Measurements from ENCODE around the gene WDR13. TPM values are rescaled to one million over a fixed set of nuclear protein-coding genes. Genes with fewer than 3 reads are reported as not detected.
A peak's percentile ranks its signal among the peaks of the same experiment; 100 is the strongest.

WDR13 gene
- total and polyA plus RNA-seq, 8 donors: 107 to 552 (median 177) TPM

DNA sequence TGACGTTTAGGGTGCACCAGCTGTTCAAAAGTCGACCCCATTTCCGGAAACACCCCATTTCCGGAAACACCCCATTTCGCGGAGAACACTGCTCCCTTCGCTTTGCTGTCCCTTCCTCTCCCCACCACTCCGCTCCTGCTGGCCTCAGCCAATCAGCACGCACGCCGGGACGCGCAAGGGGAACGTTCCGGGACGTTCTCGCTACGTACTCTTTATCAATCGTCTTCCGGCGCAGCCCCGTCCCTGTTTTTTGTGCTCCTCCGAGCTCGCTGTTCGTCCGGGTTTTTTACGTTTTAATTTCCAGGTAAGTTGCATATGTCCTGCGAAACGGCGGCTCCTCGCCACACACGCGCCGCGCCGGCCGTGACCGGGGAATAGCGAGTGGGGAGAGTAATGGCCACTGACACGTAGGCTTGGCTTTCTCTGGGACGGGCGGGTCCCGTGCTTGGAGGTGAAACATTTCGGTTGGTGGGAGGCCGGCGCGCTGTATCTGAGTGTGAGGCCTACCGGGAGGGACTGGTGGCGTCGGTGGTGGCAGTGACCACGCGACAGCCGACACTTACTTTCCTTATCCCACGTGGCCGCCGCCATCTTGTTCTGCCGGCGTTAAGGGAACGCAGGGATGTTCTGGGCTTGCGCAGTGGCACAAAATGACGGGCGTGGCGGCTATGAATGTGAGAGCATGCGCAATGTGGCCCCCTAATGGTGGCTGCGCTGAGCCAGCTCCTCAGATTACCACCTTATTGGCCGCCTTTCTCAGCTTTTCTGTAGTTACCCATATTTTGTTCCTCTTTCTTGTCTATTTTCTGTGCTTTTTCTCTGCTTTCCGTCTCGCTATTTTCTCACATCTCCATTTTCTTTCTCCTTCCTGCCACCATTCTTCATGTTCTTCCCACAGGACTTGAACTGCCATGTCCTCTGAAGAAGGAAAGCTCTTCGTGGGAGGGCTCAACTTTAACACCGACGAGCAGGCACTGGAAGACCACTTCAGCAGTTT lies 22.7 kb upstream of the WDR13 start, which contains the start of gene RBM3:
TSS of gene RBM3 (plus strand) at position 215 of the 997 bp plus-strand sequence. CDS start at position 912, 697 bp downstream.
- intact Hi-C loops (cut with DNase I): no loop called here
- DNase-seq (peak; percentile 90 to 96 (median 92)), FAIRE-seq (no peak), ATAC-seq (peak; percentile 95 to 99 (median 98))
- peak within 1 kb of the TSS; percentile 41 to 60 (median 56) for H3K4me3 ChIP-seq
- TF ChIP-seq, protein P1, sequence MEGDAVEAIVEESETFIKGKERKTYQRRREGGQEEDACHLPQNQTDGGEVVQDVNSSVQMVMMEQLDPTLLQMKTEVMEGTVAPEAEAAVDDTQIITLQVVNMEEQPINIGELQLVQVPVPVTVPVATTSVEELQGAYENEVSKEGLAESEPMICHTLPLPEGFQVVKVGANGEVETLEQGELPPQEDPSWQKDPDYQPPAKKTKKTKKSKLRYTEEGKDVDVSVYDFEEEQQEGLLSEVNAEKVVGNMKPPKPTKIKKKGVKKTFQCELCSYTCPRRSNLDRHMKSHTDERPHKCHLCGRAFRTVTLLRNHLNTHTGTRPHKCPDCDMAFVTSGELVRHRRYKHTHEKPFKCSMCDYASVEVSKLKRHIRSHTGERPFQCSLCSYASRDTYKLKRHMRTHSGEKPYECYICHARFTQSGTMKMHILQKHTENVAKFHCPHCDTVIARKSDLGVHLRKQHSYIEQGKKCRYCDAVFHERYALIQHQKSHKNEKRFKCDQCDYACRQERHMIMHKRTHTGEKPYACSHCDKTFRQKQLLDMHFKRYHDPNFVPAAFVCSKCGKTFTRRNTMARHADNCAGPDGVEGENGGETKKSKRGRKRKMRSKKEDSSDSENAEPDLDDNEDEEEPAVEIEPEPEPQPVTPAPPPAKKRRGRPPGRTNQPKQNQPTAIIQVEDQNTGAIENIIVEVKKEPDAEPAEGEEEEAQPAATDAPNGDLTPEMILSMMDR (IDR thresholded peaks at IDR 0.05): peak in 1 of 4 donors; percentile 13
- peaks cover 0 to 13% (median 0%) of the 10 kb centered on the region in 3 donors for H3K4me1 ChIP-seq
- H3K27me3 ChIP-seq: no peaks in the 10 kb centered on the region
- H3K27ac ChIP-seq: peak within 1 kb of the TSS; percentile 95 to 97 (median 96)
- 0 to 37% methylated on average over 67 to 71 of the region's 71 CpGs for WGBS, 2 donors
- H3K36me3 ChIP-seq: peaks cover 0 to 22% (median 10%) of the 10 kb centered on the region in 3 donors
- no peaks in the 10 kb centered on the region for H3K9me3 ChIP-seq

DNA sequence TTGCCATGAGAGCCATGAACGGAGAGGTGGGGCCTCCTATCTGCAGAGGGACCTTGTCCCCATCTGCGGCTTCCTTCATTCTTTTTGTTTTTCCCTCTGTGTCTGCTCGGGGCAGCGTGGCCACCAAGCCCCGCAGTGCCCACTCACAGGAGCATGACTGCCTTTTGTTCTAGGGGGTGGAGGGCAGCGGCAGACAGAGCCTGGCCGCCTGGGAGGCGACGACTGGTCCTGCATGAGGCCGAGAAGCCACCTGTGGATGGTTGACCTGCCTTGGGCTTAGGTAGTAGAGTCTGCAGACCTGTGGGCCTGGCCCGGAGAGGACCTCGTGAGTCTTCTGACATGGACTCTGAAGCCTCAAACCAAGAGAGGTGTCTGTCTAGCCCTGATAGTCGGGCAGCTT lies 21.6 kb upstream of the WDR13 start:
- ATAC-seq (no peak), FAIRE-seq (no peak), DNase-seq (no peak)
- Histone ChIP-seq H3K4me1 (peaks cover 0 to 13% (median 0%) of the 10 kb centered on the region in 3 donors), H3K9me3 (no peaks in the 10 kb centered on the region), H3K36me3 (peaks cover 0 to 22% (median 10%) of the 10 kb centered on the region in 3 donors), H3K27me3 (no peaks in the 10 kb centered on the region), H3K4me3 (peak overlapping the region; percentile 41 to 60 (median 56)), H3K27ac (no peak overlapping the region)
- 43 to 59% methylated on average over 13 of the region's 13 CpGs for WGBS, 2 donors
- TF ChIP-seq, protein P1 (IDR thresholded peaks at IDR 0.05): no peak
- intact Hi-C loops (cut with DNase I): no loop called here

DNA sequence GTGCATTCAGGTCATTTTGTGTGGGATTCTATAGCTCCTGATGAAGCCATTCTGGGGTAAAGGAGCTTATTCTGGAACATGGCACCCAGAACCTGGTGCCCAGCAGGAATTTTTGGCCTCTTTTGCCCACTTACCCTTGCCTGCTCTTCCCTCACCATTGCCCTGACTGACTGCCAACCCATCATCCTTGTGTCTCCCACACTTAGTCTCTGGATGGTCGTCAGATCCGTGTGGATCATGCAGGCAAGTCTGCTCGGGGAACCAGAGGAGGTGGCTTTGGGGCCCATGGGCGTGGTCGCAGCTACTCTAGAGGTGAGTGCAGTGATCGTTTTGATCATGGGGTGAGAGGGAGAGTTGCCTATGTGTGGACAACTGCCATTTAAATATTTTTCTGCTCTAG lies 21.2 kb upstream of the WDR13 start:
- H3K4me1 ChIP-seq: peaks cover 0 to 13% (median 0%) of the 10 kb centered on the region in 3 donors
- FAIRE-seq (no peak), ATAC-seq (no peak), DNase-seq (no peak)
- H3K36me3 ChIP-seq: peaks cover 0 to 22% (median 10%) of the 10 kb centered on the region in 3 donors
- H3K4me3 ChIP-seq: peak overlapping the region in 3 of 4 donors; percentile 52 to 60 (median 59)
- 29 to 49% methylated on average over 6 of the region's 6 CpGs for WGBS, 2 donors
- no peaks in the 10 kb centered on the region for H3K9me3 ChIP-seq
- H3K27ac ChIP-seq: no peak overlapping the region
- H3K27me3 ChIP-seq: no peaks in the 10 kb centered on the region
- intact Hi-C loops (cut with DNase I): no loop called here
- TF ChIP-seq, protein P1 (IDR thresholded peaks at IDR 0.05): no peak

DNA sequence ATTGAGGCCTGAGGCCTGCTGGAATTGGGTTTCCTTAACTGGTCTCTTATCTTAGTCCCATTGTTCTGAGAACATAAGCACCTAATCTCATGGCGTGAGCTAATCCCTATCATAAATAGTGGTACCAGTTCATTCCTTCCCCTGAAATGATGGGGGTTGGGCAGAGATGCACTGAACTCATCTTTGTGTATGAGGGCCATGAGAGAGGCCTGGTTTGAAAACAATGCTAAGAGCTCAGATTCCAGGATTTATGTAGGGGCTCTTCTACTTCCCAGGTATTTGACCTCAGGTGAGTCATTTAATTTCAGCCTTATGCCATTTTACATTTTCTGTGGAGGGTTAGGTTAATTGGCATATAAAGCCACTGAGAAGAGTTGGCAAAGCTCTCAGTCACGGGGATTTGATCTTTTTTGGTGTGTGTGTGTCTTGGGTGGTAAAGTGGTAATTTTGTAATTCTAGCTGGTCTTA lies 18.6 kb upstream of the WDR13 start:
- intact Hi-C loops (cut with DNase I): no loop called here
- ATAC-seq (no peak), FAIRE-seq (no peak), DNase-seq (no peak)
- H3K9me3 ChIP-seq: no peaks in the 10 kb centered on the region
- H3K36me3 ChIP-seq: peaks cover 0 to 22% (median 10%) of the 10 kb centered on the region in 3 donors
- peaks cover 0 to 13% (median 0%) of the 10 kb centered on the region in 3 donors for H3K4me1 ChIP-seq
- H3K27ac ChIP-seq: no peak overlapping the region
- H3K27me3 ChIP-seq: no peaks in the 10 kb centered on the region
- H3K4me3 ChIP-seq: no peak overlapping the region
- TF ChIP-seq, protein P1 (IDR thresholded peaks at IDR 0.05): no peak
- WGBS, 2 donors: 63 to 84% methylated on average over 2 of the region's 2 CpGs

All from pancreas (tissue), 10 donors.